ENCODE measurements around the gene SLC12A7.

The SLC12A7 gene

GRCh38 chr5:1014781-1015221 is 97.1 kb downstream of the SLC12A7 start:
- DNase-seq: no peak

GRCh38 chr5:1014346-1014745 is 97.5 kb downstream of the SLC12A7 start:
- DNase-seq: no peak

DNA sequence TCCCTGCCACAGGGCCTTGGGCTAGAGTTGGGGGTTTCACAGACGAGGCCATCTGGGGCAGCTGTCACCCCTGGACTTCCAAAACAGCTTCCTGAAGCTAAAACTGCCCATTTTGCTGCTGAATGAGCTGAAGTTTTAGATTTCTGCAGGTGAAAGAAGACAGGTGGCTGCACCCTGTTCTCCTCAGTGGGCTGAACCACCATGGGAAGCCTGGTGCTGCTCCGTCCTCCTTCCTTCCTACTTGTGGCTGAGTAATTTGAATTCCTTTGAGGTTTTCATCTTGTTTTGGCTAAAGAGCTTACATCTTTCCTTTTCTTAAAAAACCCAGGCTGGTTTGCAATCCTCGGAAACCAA is 97.9 kb downstream of the SLC12A7 start:
- DNase-seq: no peak

DNA sequence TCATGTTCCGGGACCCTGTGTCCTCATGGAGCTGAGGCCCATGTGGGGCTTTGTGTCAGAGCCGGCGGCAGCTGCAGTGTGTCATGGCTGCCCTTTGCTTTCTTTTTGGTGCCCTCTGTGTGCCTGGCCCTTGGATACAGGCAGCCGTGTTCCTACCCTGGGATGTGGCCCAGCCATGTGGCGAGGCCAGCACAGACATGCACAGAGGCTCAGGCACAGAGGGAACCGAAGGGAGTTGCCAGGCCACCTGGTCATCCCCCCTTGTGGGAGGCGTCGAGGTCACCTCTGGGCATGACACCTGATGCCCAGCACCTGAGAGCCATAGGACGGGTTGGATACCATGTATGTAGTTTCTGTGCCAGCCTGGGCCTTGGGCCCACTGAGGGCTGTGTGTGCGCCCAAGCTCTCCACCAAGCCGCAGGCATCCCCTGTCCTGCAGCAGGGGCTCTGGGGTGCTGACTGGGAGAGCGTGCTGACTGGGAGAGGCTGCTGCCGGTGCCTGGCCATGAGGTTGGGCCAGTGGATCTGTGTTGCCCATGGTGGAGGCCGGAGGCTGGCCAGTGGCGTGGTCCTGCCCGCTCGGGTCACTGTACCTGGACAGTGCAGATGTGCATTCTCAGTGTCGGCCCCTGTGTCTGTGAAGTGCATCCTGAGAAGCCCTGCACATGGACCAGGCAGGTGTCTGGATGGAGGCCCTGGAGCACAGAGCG is 98.5 kb downstream of the SLC12A7 start:
- DNase-seq: no peak

- no peak for DNase-seq
Observed at GRCh38 chr5:1012900-1013237, 99.0 kb downstream of the SLC12A7 start.

DNA sequence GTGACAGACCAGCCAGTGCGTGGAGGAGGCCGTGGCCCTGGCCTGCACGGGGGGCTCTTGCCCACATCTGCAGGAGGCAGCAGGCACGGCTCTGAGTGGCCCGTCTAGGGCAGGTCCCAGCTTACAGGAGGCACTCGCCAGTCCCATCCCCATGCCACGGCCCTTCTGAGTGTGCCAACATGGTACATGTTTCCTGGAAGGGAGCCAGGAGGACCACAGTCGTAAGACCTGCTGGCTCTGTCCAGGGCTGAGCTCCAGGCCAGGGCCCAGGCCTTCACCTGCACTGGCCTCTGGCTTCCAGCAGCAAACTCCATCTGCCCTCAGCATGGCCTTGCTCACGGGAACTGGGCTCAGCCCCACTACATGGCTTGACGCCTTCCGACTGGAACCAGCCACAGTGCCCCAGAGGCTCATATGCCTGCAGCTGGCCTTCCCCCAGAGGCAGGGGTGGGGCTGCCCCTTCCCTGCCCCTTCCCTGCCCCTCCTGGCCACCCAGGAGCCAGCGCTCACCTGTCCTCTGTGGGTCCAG is 99.5 kb downstream of the SLC12A7 start:
- DNase-seq: no peak

- DNase-seq: no peak
Observed at GRCh38 chr5:1011741-1012312, 100.0 kb downstream of the SLC12A7 start.

GRCh38 chr5:1011226-1011631 is 100.6 kb downstream of the SLC12A7 start:
- peak; percentile 50 for DNase-seq

DNA sequence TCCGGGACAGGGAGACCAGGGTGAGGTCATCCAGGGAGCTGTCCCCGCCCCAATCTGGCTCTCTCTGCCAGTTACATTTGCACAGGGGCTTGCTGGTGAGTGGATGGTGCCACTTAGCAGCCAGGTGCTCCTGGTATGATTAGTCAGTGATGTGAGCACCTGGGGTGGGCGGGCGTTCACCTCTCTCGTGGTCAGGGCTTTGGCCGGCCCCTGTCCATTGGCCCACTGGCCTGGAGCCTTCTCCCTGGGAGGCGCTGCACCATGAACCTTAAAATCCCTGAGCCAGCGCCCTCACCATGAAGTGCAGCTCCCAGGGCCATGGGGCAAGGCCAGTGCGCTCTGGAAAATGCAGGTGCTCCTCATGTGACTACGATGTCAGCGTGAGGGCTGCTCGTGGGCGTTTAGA is 101.2 kb downstream of the SLC12A7 start:
- no peak for DNase-seq

- no peak for DNase-seq
Observed at GRCh38 chr5:1010181-1010510, 101.7 kb downstream of the SLC12A7 start.

DNA sequence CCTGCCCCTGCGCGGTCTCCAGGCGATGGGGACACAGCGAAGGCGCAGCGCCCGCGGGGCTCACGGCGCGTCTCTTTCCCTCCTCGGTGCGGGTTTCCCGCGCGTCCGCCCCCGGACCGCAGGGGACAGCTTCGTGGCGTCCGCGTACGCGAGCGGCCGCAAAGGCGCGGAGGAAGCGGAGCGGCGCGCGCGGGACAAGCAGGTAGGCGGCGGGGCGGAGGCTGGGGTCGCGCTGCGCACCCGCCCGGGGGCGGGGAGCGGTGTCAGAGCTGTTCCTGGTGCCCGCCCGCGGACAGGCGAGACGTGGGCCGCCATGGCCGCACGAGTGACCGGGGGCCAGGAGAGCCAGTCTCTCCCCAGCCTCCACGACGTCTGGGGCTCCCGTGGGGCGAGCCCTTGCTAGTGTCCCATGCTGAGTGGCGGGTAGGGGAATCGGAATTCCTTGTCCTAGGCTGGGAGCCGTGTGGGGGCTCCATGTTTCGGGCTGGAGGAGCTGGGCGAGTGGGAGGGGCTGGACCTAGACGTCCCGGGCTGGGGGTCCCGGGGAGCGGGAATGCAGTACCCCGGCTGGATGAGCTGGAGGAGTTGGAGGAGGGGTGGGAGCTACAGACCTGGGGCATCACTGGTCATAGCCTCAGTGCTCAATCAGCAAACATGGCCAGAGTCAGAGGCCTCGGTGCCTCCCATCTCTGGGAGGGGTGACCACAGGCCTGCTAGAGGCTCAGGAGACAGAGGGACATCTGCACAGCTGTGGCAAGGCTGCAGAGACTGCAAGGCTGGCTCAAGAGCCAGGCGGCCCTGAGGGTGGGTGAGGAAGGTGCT is 102.3 kb downstream of the SLC12A7 start:
- DNase-seq: no peak

GRCh38 chr5:1008451-1009358 is 103.2 kb downstream of the SLC12A7 start, which contains the start of gene NKD2:
TSS of gene NKD2 (plus strand) at chr5:1008802. CDS start at chr5:1009058, 256 bp downstream.
- peak; percentile 35 for DNase-seq

- no peak for DNase-seq
Observed at GRCh38 chr5:1007681-1008450, 104.0 kb downstream of the SLC12A7 start.

DNA sequence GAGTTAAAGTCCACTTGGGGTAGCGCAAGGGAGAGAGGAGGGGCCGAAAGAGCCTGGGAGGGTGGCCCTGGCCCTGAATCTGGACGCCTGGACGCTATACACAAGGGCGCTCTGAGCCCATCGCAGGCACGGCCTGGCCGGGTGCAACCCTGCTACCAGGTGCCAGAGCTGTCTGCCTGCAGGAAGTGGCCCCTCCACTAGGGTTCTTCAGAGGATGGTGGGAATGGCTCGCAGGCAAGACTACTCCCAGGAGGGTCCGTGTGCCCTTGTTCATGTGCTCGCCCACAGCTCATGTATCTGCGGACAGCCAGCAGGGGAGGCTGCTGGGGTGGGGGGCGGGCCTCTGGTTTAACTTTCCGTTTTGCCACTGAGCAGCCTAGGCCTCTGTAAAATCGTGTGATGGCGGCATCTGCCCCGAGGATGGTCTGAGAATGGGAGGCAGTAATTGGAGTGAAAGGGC is 104.6 kb downstream of the SLC12A7 start:
- no peak for DNase-seq

GRCh38 chr5:1006656-1007071 is 105.2 kb downstream of the SLC12A7 start:
- no peak for DNase-seq

GRCh38 chr5:1005904-1006655 is 105.8 kb downstream of the SLC12A7 start:
- no peak for DNase-seq

GRCh38 chr5:1005249-1005851 is 106.5 kb downstream of the SLC12A7 start:
- no peak for DNase-seq

DNA sequence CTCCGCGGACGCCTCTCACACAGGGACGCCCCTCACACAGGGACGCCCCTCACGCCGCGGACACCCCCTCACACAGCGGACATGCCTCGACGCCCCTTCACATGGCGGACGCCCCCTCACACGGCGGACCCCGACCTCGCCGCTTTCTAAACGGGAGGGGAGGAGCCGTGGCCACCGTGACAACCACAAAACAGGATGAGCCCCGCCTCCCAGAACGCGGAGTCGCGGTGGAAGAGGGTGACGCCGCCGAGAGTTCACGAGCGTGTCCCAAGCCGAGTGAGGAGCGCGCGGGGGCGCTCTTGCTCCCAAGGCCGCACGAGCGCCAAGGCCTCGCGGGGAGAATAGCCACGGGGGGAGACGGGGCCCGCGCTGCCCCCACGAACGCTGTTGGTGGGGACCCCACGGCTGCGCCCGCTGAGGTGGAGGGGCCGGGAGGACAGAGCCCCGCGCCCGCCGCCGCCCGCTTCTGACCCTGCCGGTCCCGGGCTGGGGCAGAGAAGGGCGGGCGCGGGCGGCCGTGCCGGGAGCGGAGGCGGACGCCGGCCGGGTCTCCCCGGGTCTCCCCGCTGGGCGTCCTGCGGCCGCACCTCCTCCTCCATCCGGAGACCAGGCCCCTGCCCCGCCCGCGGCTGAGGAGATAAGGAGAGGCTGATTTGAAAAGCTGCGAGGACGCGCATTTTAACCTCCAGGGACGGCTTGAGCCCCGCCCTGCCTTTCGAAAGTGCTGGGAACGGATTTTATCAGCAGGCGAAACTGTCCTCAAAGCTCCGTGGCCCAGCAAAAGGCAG is 107.2 kb downstream of the SLC12A7 start:
- peak; percentile 23 for DNase-seq

- DNase-seq: no peak
Observed at GRCh38 chr5:1003296-1003937, 108.4 kb downstream of the SLC12A7 start.
